ENCODE data around the gene G3BP1. TPM values are rescaled to one million over a fixed set of nuclear protein-coding genes. Genes with fewer than 3 reads are reported as not detected.
A peak's percentile ranks its signal among the peaks of the same experiment; 100 is the strongest.
"Not testable (repeated sequence)": the region's sequence is repeated elsewhere in the genome, so short reads cannot be mapped to it uniquely, and the experiment has no call there.

G3BP1 gene
- total RNA-seq, 1 donor from 2014 or later, result 158 TPM

- no peak for DNase-seq (ENCODE audit: low read depth in 2 of 2)
Observed at GRCh38 chr5:151795426-151795825, 23.7 kb downstream of the G3BP1 start.

GRCh38 chr5:151798674-151799073 lies 26.9 kb downstream of the G3BP1 start:
- no peak for DNase-seq (ENCODE audit: low read depth in 2 of 2)

GRCh38 chr5:151799407-151799806 lies 27.7 kb downstream of the G3BP1 start:
- DNase-seq (ENCODE audit: low read depth in 2 of 2), result peak in 1 of 2 donors; percentile 70

GRCh38 chr5:151800532-151800931 lies 28.8 kb downstream of the G3BP1 start:
- no peak for DNase-seq (ENCODE audit: low read depth in 2 of 2)

- DNase-seq (ENCODE audit: low read depth in 2 of 2), result no peak
Observed at GRCh38 chr5:151805414-151806223, 33.9 kb downstream of the G3BP1 start.

GRCh38 chr5:151808451-151809169 lies 36.9 kb downstream of the G3BP1 start:
- no peak for DNase-seq (ENCODE audit: low read depth in 2 of 2)

- DNase-seq (ENCODE audit: low read depth in 2 of 2), result no peak
Observed at GRCh38 chr5:151810449-151810848, 38.7 kb downstream of the G3BP1 start.

- DNase-seq (ENCODE audit: low read depth in 2 of 2), result no peak
Observed at GRCh38 chr5:151810897-151811296, 39.1 kb downstream of the G3BP1 start.

GRCh38 chr5:151811593-151812321 lies 40.0 kb downstream of the G3BP1 start:
- peak; percentile 14 to 53 for DNase-seq (ENCODE audit: low read depth in 2 of 2)

GRCh38 chr5:151812757-151813309 lies 41.1 kb downstream of the G3BP1 start:
- no peak for DNase-seq (ENCODE audit: low read depth in 2 of 2)

- DNase-seq (ENCODE audit: low read depth in 2 of 2), result no peak
Observed at GRCh38 chr5:151815051-151815450, 43.3 kb downstream of the G3BP1 start.

- no peak for DNase-seq (ENCODE audit: low read depth in 2 of 2)
Observed at GRCh38 chr5:151819830-151820229, 48.1 kb downstream of the G3BP1 start.

- DNase-seq (ENCODE audit: low read depth in 2 of 2), result no peak
Observed at GRCh38 chr5:151820271-151820670, 48.5 kb downstream of the G3BP1 start.

- no peak for DNase-seq (ENCODE audit: low read depth in 2 of 2)
Observed at GRCh38 chr5:151820903-151821302, 49.1 kb downstream of the G3BP1 start.

- no peak for DNase-seq (ENCODE audit: low read depth in 2 of 2)
Observed at GRCh38 chr5:151822141-151822540, 50.4 kb downstream of the G3BP1 start.

- DNase-seq (ENCODE audit: low read depth in 2 of 2), result peak; percentile 71 to 73
Observed at GRCh38 chr5:151825445-151825844, 53.7 kb downstream of the G3BP1 start.

- DNase-seq (ENCODE audit: low read depth in 2 of 2), result no peak
Observed at GRCh38 chr5:151829370-151829769, 57.6 kb downstream of the G3BP1 start.

GRCh38 chr5:151832843-151833242 lies 61.1 kb downstream of the G3BP1 start:
- not testable (repeated sequence) for DNase-seq (ENCODE audit: low read depth in 2 of 2)

GRCh38 chr5:151846765-151847164 lies 75.0 kb downstream of the G3BP1 start:
- no peak for DNase-seq (ENCODE audit: low read depth in 2 of 2)

- no peak for DNase-seq (ENCODE audit: low read depth in 2 of 2)
Observed at GRCh38 chr5:151847871-151848270, 76.1 kb downstream of the G3BP1 start.

- DNase-seq (ENCODE audit: low read depth in 2 of 2), result no peak
Observed at GRCh38 chr5:151855701-151856100, 83.9 kb downstream of the G3BP1 start.

GRCh38 chr5:151856861-151857260 lies 85.1 kb downstream of the G3BP1 start:
- no peak for DNase-seq (ENCODE audit: low read depth in 2 of 2)

Data from lung microvascular endothelial cell (primary cell).